ENCODE measurements around the gene KIN.
"Not testable (repeated sequence)": the region's sequence is repeated elsewhere in the genome, so short reads cannot be mapped to it uniquely, and the experiment has no call there.

KIN gene

GRCh38 chr10:7722927-7723529 is 64.8 kb downstream of the KIN start:
- no peak for DNase-seq

GRCh38 chr10:7720478-7720877 is 67.3 kb downstream of the KIN start:
- no peak for DNase-seq

GRCh38 chr10:7718685-7719084 is 69.1 kb downstream of the KIN start:
- no peak for DNase-seq

- no peak for DNase-seq
Measured at GRCh38 chr10:7717767-7718166, 70.0 kb downstream of the KIN start.

- DNase-seq: no peak
Measured at GRCh38 chr10:7715515-7715914, 72.3 kb downstream of the KIN start.

- DNase-seq: not testable (repeated sequence)
Measured at GRCh38 chr10:7711075-7711474, 76.7 kb downstream of the KIN start.

GRCh38 chr10:7710446-7710845 is 77.3 kb downstream of the KIN start:
- no peak for DNase-seq

GRCh38 chr10:7708832-7709231 is 79.0 kb downstream of the KIN start:
- no peak for DNase-seq

- DNase-seq: no peak
Measured at GRCh38 chr10:7707858-7708622, 79.8 kb downstream of the KIN start.

- no peak for DNase-seq
Measured at GRCh38 chr10:7707102-7707501, 80.7 kb downstream of the KIN start.

- DNase-seq: no peak
Measured at GRCh38 chr10:7706534-7707073, 81.2 kb downstream of the KIN start.

GRCh38 chr10:7705341-7705740 is 82.5 kb downstream of the KIN start:
- DNase-seq: no peak

GRCh38 chr10:7704071-7705016 is 83.4 kb downstream of the KIN start:
- DNase-seq: no peak

- no peak for DNase-seq
Measured at GRCh38 chr10:7703140-7703539, 84.7 kb downstream of the KIN start, which contains the start of gene ITIH2. Gene ITIH2, plus strand, starts transcription at chr10:7703316. Its CDS starts 119 bp downstream, at chr10:7703435.

- no peak for DNase-seq
Measured at GRCh38 chr10:7702288-7702812, 85.4 kb downstream of the KIN start.

- DNase-seq: no peak
Measured at GRCh38 chr10:7701158-7701742, 86.5 kb downstream of the KIN start.

Data from NCI-H524 (cell line).